ENCODE data around the gene SPOCK1.
"Not testable (repeated sequence)": the region's sequence is repeated elsewhere in the genome, so short reads cannot be mapped to it uniquely, and the experiment has no call there.

Gene SPOCK1

GRCh38 chr5:137498736-137499505 lies at the start of gene SPOCK1:
Gene SPOCK1, minus strand, starts transcription at chr5:137499326.
- DNase-seq, result peak; percentile 73

DNA sequence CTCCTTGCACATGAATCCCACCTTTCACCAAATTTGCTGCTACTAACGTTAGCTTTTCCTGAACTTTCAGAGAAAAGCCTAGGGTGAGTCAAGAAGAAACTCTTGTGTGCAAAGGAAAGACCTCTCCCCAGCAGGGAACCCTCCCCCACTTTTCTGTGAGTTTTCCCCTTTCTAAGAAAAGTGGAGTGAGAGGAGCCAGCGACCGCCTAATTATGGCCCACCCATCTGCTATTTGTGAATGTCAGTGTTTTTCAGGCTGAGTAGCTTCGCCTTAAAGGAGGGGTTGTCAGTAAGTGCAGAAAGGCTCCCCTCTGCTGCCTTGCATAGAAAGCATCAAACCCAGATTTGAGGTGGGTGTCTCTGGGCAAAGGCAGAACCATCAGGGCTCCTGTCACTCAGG lies 46.8 kb upstream of the SPOCK1 start:
- no peak for DNase-seq

DNA sequence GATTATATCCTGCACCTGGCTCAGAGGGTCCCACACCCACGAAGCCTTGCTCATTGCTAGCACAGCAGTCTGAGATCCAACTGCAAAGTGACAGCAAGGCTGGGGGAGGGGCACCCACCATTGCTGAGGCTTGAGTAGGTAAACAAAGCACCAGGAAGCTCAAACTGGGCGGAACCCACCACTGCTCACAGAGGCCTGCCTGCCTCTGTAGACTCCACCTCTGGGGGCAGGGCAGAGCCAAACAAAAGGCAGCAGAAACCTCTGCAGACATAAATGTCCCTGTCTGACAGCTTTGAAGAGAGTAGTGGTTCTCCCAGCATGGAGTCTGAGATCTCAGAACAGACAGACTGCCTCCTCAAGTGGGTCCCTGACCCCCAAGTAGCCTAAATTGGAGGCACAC lies 36.3 kb upstream of the SPOCK1 start:
- DNase-seq, result not testable (repeated sequence)

- DNase-seq, result no peak
Measured at GRCh38 chr5:137533963-137534362, 34.8 kb upstream of the SPOCK1 start.

DNA sequence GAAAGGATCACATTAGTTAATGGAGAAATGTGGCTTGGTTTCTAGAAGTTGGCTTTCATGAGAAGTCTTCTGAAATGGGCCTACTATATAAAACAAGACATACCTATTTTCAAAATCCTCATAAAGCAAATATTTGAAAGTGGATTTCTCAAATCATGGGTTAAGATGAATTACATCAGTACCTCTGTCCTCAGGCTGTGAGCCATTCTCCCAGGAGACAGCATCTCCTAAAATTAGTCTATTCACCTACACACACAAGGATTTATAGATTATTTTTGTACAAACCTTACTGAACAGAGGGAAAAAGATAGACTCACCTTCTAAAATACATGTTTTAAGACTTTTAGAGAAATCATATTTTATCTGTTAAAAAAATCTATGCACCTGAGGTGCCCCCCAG lies 32.1 kb upstream of the SPOCK1 start:
- DNase-seq, result no peak

DNA sequence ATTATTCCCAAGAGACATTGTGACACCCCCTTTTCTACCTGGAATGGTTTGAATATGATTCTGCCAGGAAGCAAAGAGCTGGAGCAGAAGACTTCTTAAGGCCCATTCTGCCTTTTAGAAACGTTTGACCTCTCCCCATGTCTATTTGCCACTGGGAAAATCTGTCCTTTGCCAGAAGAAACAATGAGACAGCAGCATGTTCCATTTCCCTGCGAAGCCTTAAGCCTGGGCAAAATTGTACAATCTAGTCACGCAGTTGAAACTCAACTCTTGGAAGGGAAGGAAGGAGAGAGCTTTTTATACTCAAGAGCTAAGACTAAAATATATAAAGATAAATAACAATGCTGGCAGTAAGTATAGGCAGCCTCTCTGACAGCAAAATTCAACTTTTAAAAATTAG lies 22.1 kb upstream of the SPOCK1 start:
- DNase-seq, result no peak

- DNase-seq, result no peak
Measured at GRCh38 chr5:137516961-137517360, 17.8 kb upstream of the SPOCK1 start.

DNA sequence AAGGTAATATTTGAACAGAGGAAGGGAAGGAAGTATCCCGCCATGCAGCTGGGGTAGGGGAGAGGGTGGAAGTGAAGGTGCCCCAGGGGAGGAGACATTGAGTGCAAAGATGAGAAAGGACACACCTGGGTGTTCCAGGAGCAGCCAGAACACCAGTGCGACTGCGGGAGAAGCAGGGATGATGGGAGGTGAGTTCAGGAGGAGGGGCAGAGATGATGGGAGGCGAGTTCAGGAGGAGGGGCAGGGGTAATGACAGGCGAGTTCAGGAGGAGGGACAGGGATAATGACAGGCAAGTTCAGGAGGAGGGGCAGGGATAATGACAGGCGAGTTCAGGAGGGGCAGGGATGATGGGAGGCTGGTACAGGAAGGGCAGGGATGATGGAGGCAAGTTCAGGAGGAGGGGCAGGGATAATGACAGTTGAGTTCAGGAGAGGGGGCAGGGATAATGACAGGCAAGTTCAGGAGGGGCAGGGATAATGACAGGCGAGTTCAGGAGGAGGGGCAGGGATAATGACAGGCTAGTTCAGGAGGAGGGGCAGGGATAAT lies 17.2 kb upstream of the SPOCK1 start:
- no peak for DNase-seq

- DNase-seq, result no peak
Measured at GRCh38 chr5:137515238-137515637, 16.1 kb upstream of the SPOCK1 start.

DNA sequence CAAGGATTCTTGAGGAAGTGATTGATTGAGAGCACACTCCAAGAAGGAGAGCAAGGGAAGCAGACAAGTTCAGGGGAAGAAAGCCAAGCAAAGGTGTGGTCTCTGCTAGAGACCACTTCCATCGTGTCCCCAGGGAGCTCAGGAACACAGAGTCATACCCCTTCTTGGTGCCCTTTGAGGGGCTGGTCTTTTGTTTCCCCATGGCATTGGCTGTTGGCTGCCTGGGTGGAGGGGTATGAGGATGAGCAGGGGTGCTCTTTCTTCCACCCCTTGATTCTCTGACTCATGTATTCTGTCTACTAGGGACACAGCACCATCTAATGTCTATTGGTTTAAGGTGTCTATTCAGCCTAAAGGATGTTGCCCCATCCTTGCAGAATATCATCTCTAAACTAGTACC lies 11.5 kb upstream of the SPOCK1 start:
- DNase-seq, result no peak

DNA sequence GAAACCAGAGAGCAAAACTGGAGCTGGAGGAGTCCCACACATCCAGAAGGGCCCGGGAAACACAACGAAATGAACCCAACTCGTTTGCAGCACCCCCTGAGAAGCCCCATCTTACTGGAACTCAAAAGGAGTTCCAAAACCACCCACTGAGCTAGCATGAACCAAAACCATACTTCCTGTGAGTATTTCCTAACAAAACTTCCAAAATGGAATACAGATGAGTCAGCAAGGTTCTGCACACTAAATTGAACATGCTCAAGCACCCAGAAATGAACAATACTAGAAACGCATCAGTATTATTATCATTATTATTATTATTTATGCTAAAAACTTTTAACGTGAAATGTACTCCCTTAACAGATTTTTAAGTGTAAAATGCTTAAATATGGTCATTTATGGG lies 8.0 kb upstream of the SPOCK1 start:
- DNase-seq, result no peak

DNA sequence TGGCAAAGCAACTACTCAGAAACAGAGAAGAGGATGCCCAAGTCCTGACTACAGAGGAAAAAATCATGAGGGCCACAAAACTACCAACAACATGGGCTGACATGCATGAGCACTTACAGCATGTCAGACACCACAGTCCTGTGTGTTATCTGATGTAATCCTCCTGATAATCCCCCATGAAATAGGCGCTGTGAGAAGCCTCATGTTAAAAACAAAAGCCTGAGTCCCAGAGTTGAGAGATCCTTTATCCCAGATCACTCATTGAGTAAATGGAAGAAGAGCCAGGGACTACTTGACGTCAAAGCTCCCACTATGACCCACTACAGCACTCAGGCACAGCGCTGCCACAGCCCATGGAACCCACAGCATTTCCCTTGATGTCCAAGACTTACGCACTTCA lies 7.2 kb upstream of the SPOCK1 start:
- DNase-seq, result no peak

DNA sequence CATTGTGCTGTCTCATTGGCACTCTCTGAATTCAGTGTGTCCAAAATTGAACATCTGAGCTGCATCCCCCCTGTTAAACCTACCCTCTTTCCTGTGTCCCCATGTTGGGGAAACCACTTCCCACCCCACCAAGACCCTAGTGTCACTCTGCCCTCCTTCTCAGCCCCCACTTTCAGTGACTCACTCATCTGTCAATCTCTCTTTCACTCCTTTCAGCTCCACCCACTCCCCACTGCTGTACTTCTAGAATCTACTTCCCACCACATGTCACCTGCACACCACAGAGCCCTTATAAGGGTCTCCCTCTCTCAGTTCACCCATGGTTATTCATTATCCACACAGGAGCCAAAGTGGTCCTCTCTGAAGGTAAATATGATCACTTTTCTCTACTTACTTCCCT lies 5.8 kb upstream of the SPOCK1 start:
- DNase-seq, result no peak

DNA sequence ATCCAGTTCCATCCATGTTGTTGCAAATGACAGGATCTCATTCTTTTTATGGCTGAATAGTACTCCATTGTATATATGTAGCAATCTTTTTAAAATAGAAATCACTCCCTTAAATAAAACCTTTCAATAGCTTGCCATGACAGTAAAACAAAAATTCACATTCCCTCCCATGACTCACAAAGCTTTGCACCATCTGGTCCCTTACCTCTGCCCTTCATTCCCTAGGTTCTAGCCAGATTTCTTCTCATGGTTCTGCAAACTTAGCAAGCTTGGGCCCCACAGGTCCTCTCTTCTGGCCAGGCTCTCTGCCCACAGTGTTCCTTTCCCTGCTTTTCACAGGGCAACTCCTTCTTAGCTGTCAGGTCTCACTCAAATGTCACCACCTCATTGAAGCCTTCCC lies 4.3 kb upstream of the SPOCK1 start:
- DNase-seq, result no peak

- no peak for DNase-seq
Measured at GRCh38 chr5:137502632-137503031, 3.5 kb upstream of the SPOCK1 start.

GRCh38 chr5:137501846-137502406 lies 2.8 kb upstream of the SPOCK1 start:
- no peak for DNase-seq

- DNase-seq, result no peak
Measured at GRCh38 chr5:137501226-137501625, 2.1 kb upstream of the SPOCK1 start.

DNA sequence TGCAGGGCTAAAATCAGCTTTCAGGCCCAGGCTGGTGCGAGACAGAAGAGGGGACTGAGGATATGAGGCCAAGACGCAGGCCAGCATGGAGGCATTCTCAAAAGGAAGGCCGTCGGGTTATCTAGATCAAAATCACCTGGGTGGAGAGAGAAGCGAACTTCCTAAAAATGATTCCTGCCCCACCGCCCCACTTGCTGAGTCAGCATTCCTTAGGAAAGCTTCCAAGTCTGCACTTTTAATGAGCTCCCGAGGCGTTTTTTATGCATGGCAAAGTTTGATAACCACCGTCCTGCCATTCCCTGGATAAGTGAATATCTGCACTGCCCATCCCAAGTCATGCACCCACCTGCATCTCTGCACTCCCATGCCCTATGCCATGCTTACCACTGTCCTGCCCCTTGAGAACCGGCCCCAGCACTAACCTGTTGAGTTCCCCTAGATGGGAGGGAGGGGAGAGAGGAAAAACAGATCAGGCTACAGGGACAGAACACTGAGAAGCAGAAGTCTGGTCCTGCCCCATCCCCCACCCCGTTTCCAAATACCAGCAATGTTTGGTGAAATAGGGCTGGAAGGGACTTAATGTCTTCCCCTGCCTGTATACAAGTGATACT lies 1.6 kb upstream of the SPOCK1 start:
- DNase-seq, result no peak

DNA sequence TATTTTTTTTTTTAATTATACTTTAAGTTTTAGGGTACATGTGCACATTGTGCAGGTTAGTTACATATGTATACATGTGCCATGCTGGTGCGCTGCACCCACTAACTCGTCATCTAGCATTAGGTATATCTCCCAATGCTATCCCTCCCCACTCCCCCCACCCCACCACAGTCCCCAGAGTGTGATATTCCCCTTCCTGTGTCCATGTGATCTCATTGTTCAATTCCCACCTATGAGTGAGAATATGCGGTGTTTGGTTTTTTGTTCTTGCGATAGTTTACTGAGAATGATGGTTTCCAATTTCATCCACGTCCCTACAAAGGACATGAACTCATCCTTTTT lies 351 bp upstream of the SPOCK1 start:
- not testable (repeated sequence) for DNase-seq

- no peak for DNase-seq
Measured at GRCh38 chr5:137498301-137498735, 808 bp downstream of the SPOCK1 start.

- no peak for DNase-seq
Measured at GRCh38 chr5:137497396-137498290, 1.5 kb downstream of the SPOCK1 start.

GRCh38 chr5:137496919-137497318 lies 2.2 kb downstream of the SPOCK1 start:
- no peak for DNase-seq

DNA sequence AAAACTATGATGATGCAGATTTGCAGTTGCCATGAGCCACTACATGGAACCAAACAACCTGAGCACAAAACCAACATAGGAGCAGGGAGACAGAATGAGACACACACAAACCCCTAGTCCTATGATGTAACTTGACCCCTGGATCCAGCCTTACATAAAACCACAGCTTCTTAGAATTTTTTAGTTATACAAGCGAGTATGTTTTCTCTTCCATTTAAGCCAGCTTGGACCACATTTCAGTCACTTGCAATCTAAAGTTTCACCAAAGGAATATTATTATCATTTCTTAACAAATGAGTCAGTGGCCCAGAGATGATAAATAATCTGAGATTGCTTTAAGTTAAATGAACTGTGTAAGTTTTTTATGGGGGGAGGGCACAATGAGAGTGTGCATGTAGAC lies 6.8 kb downstream of the SPOCK1 start:
- no peak for DNase-seq
